Measurements from ENCODE around the gene MIER2.

MIER2 gene

DNA sequence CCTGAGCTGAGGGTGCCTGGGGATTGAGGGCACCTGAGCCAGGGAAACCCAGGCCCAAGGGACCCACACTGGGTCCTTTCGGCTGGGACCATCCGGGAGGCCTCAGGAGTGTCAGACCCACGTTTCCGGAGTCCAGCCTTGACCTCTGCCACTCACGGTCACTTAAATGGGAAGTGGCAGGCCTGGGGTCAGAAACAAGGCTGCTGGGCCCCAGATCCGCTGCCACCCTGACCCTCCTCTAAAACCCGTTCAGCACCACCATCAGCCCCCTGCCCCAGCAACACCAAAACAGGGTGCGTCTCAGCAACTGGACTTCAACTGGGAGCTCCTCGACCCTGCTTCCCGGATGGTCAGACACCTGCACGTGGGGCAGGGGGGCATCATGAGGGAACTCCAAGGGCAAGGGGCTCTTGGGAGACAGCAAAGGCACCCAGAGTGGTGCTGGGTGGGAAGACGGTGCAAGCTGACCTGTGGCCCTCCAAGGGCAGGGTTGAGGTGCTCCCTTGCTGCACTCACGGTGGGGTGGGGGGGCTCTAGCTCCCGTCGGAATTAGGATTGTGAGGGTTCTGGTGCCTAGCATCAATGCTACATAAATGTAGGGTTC lies 52.2 kb downstream of the MIER2 start:
- no peak for TF ChIP-seq RARB (CRISPR knock-in tag; IDR thresholded peaks at IDR 0.05)
- no peak for TF ChIP-seq OSR1 (CRISPR knock-in tag; IDR thresholded peaks at IDR 0.05)
- TF ChIP-seq TCF4 (CRISPR knock-in tag; IDR thresholded peaks at IDR 0.05; ENCODE audit: borderline replicate concordance): no peak
- no peak for TF ChIP-seq ZFP3 (CRISPR knock-in tag; IDR thresholded peaks at IDR 0.05)
- no peak for TF ChIP-seq PPARA (CRISPR knock-in tag; IDR thresholded peaks at IDR 0.05; ENCODE audit: borderline replicate concordance)
- TF ChIP-seq, protein P1, sequence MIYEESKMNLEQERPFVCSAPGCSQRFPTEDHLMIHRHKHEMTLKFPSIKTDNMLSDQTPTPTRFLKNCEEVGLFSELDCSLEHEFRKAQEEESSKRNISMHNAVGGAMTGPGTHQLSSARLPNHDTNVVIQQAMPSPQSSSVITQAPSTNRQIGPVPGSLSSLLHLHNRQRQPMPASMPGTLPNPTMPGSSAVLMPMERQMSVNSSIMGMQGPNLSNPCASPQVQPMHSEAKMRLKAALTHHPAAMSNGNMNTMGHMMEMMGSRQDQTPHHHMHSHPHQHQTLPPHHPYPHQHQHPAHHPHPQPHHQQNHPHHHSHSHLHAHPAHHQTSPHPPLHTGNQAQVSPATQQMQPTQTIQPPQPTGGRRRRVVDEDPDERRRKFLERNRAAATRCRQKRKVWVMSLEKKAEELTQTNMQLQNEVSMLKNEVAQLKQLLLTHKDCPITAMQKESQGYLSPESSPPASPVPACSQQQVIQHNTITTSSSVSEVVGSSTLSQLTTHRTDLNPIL (CRISPR knock-in tag; IDR thresholded peaks at IDR 0.05; ENCODE audit: low read depth): no peak
- TF ChIP-seq SNAI2 (CRISPR knock-in tag; IDR thresholded peaks at IDR 0.05): no peak
- TF ChIP-seq ZNF565 (CRISPR knock-in tag; conservative IDR thresholded peaks at IDR 0.05; ENCODE audit: low read depth): no peak
- TF ChIP-seq ESRRG (CRISPR knock-in tag; IDR thresholded peaks at IDR 0.05): no peak
- TF ChIP-seq ZNF70 (CRISPR knock-in tag; IDR thresholded peaks at IDR 0.05): no peak
- TF ChIP-seq CSDC2 (CRISPR knock-in tag; IDR thresholded peaks at IDR 0.05): no peak
- TF ChIP-seq, protein P2, sequence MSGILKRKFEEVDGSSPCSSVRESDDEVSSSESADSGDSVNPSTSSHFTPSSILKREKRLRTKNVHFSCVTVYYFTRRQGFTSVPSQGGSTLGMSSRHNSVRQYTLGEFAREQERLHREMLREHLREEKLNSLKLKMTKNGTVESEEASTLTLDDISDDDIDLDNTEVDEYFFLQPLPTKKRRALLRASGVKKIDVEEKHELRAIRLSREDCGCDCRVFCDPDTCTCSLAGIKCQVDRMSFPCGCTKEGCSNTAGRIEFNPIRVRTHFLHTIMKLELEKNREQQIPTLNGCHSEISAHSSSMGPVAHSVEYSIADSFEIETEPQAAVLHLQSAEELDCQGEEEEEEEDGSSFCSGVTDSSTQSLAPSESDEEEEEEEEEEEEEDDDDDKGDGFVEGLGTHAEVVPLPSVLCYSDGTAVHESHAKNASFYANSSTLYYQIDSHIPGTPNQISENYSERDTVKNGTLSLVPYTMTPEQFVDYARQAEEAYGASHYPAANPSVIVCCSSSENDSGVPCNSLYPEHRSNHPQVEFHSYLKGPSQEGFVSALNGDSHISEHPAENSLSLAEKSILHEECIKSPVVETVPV (CRISPR knock-in tag; IDR thresholded peaks at IDR 0.05): no peak
- TF ChIP-seq GLIS3 (CRISPR knock-in tag; IDR thresholded peaks at IDR 0.05): no peak
- TF ChIP-seq, protein P3, sequence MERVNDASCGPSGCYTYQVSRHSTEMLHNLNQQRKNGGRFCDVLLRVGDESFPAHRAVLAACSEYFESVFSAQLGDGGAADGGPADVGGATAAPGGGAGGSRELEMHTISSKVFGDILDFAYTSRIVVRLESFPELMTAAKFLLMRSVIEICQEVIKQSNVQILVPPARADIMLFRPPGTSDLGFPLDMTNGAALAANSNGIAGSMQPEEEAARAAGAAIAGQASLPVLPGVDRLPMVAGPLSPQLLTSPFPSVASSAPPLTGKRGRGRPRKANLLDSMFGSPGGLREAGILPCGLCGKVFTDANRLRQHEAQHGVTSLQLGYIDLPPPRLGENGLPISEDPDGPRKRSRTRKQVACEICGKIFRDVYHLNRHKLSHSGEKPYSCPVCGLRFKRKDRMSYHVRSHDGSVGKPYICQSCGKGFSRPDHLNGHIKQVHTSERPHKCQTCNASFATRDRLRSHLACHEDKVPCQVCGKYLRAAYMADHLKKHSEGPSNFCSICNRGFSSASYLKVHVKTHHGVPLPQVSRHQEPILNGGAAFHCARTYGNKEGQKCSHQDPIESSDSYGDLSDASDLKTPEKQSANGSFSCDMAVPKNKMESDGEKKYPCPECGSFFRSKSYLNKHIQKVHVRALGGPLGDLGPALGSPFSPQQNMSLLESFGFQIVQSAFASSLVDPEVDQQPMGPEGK (CRISPR knock-in tag; IDR thresholded peaks at IDR 0.05; ENCODE audit: borderline replicate concordance): no peak
- TF ChIP-seq ZC3H10 (CRISPR knock-in tag; IDR thresholded peaks at IDR 0.05): no peak
- TF ChIP-seq, protein P4, sequence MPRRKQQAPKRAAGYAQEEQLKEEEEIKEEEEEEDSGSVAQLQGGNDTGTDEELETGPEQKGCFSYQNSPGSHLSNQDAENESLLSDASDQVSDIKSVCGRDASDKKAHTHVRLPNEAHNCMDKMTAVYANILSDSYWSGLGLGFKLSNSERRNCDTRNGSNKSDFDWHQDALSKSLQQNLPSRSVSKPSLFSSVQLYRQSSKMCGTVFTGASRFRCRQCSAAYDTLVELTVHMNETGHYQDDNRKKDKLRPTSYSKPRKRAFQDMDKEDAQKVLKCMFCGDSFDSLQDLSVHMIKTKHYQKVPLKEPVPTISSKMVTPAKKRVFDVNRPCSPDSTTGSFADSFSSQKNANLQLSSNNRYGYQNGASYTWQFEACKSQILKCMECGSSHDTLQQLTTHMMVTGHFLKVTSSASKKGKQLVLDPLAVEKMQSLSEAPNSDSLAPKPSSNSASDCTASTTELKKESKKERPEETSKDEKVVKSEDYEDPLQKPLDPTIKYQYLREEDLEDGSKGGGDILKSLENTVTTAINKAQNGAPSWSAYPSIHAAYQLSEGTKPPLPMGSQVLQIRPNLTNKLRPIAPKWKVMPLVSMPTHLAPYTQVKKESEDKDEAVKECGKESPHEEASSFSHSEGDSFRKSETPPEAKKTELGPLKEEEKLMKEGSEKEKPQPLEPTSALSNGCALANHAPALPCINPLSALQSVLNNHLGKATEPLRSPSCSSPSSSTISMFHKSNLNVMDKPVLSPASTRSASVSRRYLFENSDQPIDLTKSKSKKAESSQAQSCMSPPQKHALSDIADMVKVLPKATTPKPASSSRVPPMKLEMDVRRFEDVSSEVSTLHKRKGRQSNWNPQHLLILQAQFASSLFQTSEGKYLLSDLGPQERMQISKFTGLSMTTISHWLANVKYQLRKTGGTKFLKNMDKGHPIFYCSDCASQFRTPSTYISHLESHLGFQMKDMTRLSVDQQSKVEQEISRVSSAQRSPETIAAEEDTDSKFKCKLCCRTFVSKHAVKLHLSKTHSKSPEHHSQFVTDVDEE (CRISPR knock-in tag; IDR thresholded peaks at IDR 0.05): no peak
- TF ChIP-seq ISL1 (CRISPR knock-in tag; IDR thresholded peaks at IDR 0.05): no peak
- TF ChIP-seq BACH2 (CRISPR knock-in tag; IDR thresholded peaks at IDR 0.05; ENCODE audit: borderline replicate concordance): no peak
- no peak; the same call in 2 of the 3 replicates for ATAC-seq

DNA sequence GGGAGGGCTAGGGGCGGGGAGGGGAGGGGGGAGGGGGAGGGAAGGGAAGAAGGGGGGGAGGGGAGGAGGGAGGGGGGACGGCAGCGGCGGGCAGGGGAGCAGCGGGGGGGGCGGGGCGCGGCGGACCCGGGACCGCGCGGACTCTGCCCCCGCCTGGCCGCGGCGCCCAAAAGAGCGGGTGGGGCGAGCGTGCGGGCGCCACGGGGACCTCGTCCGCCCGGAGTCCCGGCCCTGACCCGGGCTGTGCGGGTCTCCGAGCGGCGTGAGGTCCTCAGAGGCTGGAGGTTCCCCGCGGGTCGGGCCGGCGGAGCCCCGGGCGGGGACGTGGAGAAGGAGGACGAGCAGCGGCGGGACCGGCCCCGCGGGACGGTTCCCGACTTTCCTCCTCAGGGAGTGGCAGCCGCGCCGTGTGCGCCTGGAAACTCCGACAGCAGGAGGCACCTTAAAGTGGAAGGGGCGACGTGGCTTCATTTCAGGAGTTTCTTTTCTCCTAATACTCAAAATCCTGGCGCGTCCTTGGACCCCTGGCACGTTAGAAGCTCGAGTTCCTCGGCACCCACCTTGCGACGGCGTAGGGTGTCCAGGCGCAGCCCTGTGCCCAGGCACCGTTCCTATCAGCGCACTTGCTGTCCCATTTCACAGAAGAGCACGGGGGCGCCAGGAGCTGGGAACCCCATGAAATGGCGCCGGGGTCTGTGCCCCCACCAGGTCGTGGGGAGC lies 52.9 kb downstream of the MIER2 start:
- no peak for TF ChIP-seq GLIS3 (CRISPR knock-in tag; IDR thresholded peaks at IDR 0.05)
- TF ChIP-seq ZNF565 (CRISPR knock-in tag; conservative IDR thresholded peaks at IDR 0.05; ENCODE audit: low read depth): no peak
- no peak for TF ChIP-seq CSDC2 (CRISPR knock-in tag; IDR thresholded peaks at IDR 0.05)
- TF ChIP-seq, protein P1 (CRISPR knock-in tag; IDR thresholded peaks at IDR 0.05; ENCODE audit: low read depth): no peak
- TF ChIP-seq, protein P5, sequence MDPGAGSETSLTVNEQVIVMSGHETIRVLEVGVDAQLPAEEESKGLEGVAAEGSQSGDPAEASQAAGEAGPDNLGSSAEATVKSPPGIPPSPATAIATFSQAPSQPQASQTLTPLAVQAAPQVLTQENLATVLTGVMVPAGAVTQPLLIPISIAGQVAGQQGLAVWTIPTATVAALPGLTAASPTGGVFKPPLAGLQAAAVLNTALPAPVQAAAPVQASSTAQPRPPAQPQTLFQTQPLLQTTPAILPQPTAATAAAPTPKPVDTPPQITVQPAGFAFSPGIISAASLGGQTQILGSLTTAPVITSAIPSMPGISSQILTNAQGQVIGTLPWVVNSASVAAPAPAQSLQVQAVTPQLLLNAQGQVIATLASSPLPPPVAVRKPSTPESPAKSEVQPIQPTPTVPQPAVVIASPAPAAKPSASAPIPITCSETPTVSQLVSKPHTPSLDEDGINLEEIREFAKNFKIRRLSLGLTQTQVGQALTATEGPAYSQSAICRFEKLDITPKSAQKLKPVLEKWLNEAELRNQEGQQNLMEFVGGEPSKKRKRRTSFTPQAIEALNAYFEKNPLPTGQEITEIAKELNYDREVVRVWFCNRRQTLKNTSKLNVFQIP (CRISPR knock-in tag; IDR thresholded peaks at IDR 0.05; ENCODE audit: borderline replicate concordance, low read depth): no peak
- no peak for TF ChIP-seq RARB (CRISPR knock-in tag; IDR thresholded peaks at IDR 0.05)
- TF ChIP-seq SNAI2 (CRISPR knock-in tag; IDR thresholded peaks at IDR 0.05): no peak
- peak; percentile 19; the same call in 2 of the 3 replicates for ATAC-seq
